HG02798 (cell line): ENCODE measurements around the gene REEP1.
"Not testable (repeated sequence)": the region's sequence is repeated elsewhere in the genome, so short reads cannot be mapped to it uniquely, and the experiment has no call there.

Experiments
- ATAC-seq: cut with Tn5 transposase; IDR thresholded peaks from one replicate; pipeline ENCODE4 v1.9.1; 2021; ENCODE audit warnings: mild to moderate bottlenecking; ENCODE audit not compliant: unreplicated experiment, poor library complexity

REEP1 gene

GRCh38 chr2:86249579-86250391, 87.6 kb downstream of the REEP1 start:
- peak; percentile 77 for ATAC-seq

GRCh38 chr2:86249176-86249575, 88.2 kb downstream of the REEP1 start:
- no peak for ATAC-seq

GRCh38 chr2:86245222-86245621, 92.2 kb downstream of the REEP1 start:
- not testable (repeated sequence) for ATAC-seq

GRCh38 chr2:86244781-86245180, 92.6 kb downstream of the REEP1 start:
- ATAC-seq = not testable (repeated sequence)

- ATAC-seq = peak; percentile 48
Observed at GRCh38 chr2:86243950-86244733, 93.3 kb downstream of the REEP1 start.

- ATAC-seq = no peak
Observed at GRCh38 chr2:86243272-86243671, 94.2 kb downstream of the REEP1 start.

- no peak for ATAC-seq
Observed at GRCh38 chr2:86241611-86242010, 95.8 kb downstream of the REEP1 start.

GRCh38 chr2:86240251-86240650, 97.2 kb downstream of the REEP1 start:
- no peak for ATAC-seq

GRCh38 chr2:86239745-86240144, 97.7 kb downstream of the REEP1 start:
- ATAC-seq = no peak

- ATAC-seq = no peak
Observed at GRCh38 chr2:86239326-86239725, 98.1 kb downstream of the REEP1 start.

GRCh38 chr2:86238354-86238753, 99.1 kb downstream of the REEP1 start:
- peak; percentile 82 for ATAC-seq

- peak; percentile 36 for ATAC-seq
Observed at GRCh38 chr2:86237172-86237571, 100.3 kb downstream of the REEP1 start.

GRCh38 chr2:86235196-86235980, 102.0 kb downstream of the REEP1 start:
- no peak for ATAC-seq

- no peak for ATAC-seq
Observed at GRCh38 chr2:86234563-86235131, 102.8 kb downstream of the REEP1 start.

- no peak for ATAC-seq
Observed at GRCh38 chr2:86233436-86233835, 104.0 kb downstream of the REEP1 start.

GRCh38 chr2:86232910-86233309, 104.5 kb downstream of the REEP1 start:
- no peak for ATAC-seq

GRCh38 chr2:86232373-86232784, 105.0 kb downstream of the REEP1 start:
- no peak for ATAC-seq

GRCh38 chr2:86231680-86232372, 105.6 kb downstream of the REEP1 start:
- ATAC-seq = no peak

GRCh38 chr2:86230961-86231360, 106.5 kb downstream of the REEP1 start:
- no peak for ATAC-seq

- no peak for ATAC-seq
Observed at GRCh38 chr2:86229221-86229620, 108.2 kb downstream of the REEP1 start.
